ENCODE results near the gene GABRR1. TPM values are rescaled to one million over a fixed set of nuclear protein-coding genes. Genes with fewer than 3 reads are reported as not detected.

The GABRR1 gene
- total RNA-seq, 1 experiment from 2014 or later = 0.33 TPM

DNA sequence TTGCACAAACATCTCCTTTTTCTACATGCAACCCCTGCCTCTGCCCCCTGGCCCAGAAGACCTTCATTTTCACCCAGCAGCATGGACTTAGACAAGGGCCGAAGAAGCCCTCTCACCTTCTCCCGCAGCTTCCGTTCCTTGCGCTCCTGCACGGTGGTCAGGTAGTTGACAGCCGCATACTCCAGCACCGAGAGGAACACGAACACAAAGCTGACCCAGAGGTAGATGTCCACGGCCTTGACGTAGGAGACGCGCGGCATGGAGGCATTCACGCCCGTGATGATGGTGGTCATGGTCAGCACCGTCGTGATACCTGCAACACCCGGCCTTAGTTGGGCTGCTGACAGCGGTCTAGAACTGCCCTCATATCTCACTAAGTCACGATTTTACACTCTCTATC is 47.1 kb upstream of the GABRR1 start:
- Histone ChIP-seq H4K20me1 (ENCODE audit: control insufficient read depth, insufficient read depth, insufficient read length) (no peaks in the 10 kb centered on the region), H3K79me2 (ENCODE audit: insufficient read depth, low read length) (no peaks in the 10 kb centered on the region), H3K18ac (ENCODE audit: insufficient read length, low read depth, low read length) (no peak overlapping the region), H3T11ph (ENCODE audit: low read length) (no peak overlapping the region), H3K9me3 (ENCODE audit: control insufficient read depth, low read depth, low read length) (no peaks in the 10 kb centered on the region), H3K4ac (ENCODE audit: low read depth, low read length) (no peak overlapping the region), H3K9ac (ENCODE audit: extremely low read depth, insufficient read length, low read length) (no peak overlapping the region), H3K79me1 (ENCODE audit: insufficient read depth, low read depth, low read length, poor library complexity, severe bottlenecking) (no peaks in the 10 kb centered on the region), H2BK120ac (ENCODE audit: low read depth, low read length, poor library complexity, severe bottlenecking) (no peak overlapping the region), H2BK20ac (ENCODE audit: low read depth, low read length, poor library complexity, severe bottlenecking) (no peak overlapping the region), H4K8ac (replicated peaks; ENCODE audit: insufficient read length, low read depth, low read length) (no peak overlapping the region), H2BK5ac (ENCODE audit: insufficient read length, low read length) (no peak overlapping the region), H3K4me1 (ENCODE audit: insufficient read depth, low read length) (no peaks in the 10 kb centered on the region), H3K14ac (ENCODE audit: insufficient read depth, low read length) (no peak overlapping the region), H3K23me2 (ENCODE audit: insufficient read length, low read depth, low read length, poor library complexity, severe bottlenecking) (no peaks in the 10 kb centered on the region), H3K4me2 (ENCODE audit: insufficient read depth, insufficient read length, low read length) (no peak overlapping the region), H3K27me3 (ENCODE audit: insufficient read depth, low read length) (no peaks in the 10 kb centered on the region), H2BK15ac (ENCODE audit: low read depth, low read length) (no peak overlapping the region), H2AK5ac (ENCODE audit: insufficient read length, low read length) (no peak overlapping the region), H3K23ac (ENCODE audit: insufficient read length, low read depth, low read length) (no peak overlapping the region), H2BK12ac (ENCODE audit: insufficient read length, low read depth, low read length) (no peak overlapping the region), H4K91ac (ENCODE audit: insufficient read length, low read depth, low read length) (no peak overlapping the region), H3K27ac (ENCODE audit: insufficient read length, low read depth, low read length) (no peak overlapping the region), H2AFZ (ENCODE audit: low read length) (no peak overlapping the region), H4K5ac (ENCODE audit: insufficient read length, low read depth, low read length) (no peak overlapping the region), H3K56ac (ENCODE audit: insufficient read length, low read depth, low read length) (no peak overlapping the region)
- Mint-ChIP-seq H3K4me1 (no peaks in the 10 kb centered on the region), H3K27me3 (ENCODE audit: low read depth) (peaks cover 5% of the 10 kb centered on the region; the same call in 1 of the 2 replicates), H3K36me3 (ENCODE audit: insufficient read depth in 1 of 3, low read depth in 3 of 3) (no peaks in the 10 kb centered on the region), H3K9me3 (no peaks in the 10 kb centered on the region), H3K4me3 (no peak overlapping the region), H3K27ac (peak overlapping the region in 1 of 3 experiments; percentile 52; a peak in 2 of 7 replicates)
- TF ChIP-seq, protein P1, sequence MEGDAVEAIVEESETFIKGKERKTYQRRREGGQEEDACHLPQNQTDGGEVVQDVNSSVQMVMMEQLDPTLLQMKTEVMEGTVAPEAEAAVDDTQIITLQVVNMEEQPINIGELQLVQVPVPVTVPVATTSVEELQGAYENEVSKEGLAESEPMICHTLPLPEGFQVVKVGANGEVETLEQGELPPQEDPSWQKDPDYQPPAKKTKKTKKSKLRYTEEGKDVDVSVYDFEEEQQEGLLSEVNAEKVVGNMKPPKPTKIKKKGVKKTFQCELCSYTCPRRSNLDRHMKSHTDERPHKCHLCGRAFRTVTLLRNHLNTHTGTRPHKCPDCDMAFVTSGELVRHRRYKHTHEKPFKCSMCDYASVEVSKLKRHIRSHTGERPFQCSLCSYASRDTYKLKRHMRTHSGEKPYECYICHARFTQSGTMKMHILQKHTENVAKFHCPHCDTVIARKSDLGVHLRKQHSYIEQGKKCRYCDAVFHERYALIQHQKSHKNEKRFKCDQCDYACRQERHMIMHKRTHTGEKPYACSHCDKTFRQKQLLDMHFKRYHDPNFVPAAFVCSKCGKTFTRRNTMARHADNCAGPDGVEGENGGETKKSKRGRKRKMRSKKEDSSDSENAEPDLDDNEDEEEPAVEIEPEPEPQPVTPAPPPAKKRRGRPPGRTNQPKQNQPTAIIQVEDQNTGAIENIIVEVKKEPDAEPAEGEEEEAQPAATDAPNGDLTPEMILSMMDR (conservative IDR thresholded peaks at IDR 0.05) = no peak
- DNase-seq = no peak
- no CpG with 5 or more reads among the region's 20 CpGs for WGBS (ENCODE audit: extremely low coverage, insufficient read length, low lambda C conversion rate)
